ENCODE measurements around the gene WDR41. TPM values are rescaled to one million over a fixed set of nuclear protein-coding genes. Genes with fewer than 3 reads are reported as not detected.
"Not testable (repeated sequence)": the region's sequence is repeated elsewhere in the genome, so short reads cannot be mapped to it uniquely, and the experiment has no call there.

WDR41 gene, protein sequence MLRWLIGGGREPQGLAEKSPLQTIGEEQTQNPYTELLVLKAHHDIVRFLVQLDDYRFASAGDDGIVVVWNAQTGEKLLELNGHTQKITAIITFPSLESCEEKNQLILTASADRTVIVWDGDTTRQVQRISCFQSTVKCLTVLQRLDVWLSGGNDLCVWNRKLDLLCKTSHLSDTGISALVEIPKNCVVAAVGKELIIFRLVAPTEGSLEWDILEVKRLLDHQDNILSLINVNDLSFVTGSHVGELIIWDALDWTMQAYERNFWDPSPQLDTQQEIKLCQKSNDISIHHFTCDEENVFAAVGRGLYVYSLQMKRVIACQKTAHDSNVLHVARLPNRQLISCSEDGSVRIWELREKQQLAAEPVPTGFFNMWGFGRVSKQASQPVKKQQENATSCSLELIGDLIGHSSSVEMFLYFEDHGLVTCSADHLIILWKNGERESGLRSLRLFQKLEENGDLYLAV
- 66.9 and 69.4 TPM in 2 replicates for total RNA-seq

DNA sequence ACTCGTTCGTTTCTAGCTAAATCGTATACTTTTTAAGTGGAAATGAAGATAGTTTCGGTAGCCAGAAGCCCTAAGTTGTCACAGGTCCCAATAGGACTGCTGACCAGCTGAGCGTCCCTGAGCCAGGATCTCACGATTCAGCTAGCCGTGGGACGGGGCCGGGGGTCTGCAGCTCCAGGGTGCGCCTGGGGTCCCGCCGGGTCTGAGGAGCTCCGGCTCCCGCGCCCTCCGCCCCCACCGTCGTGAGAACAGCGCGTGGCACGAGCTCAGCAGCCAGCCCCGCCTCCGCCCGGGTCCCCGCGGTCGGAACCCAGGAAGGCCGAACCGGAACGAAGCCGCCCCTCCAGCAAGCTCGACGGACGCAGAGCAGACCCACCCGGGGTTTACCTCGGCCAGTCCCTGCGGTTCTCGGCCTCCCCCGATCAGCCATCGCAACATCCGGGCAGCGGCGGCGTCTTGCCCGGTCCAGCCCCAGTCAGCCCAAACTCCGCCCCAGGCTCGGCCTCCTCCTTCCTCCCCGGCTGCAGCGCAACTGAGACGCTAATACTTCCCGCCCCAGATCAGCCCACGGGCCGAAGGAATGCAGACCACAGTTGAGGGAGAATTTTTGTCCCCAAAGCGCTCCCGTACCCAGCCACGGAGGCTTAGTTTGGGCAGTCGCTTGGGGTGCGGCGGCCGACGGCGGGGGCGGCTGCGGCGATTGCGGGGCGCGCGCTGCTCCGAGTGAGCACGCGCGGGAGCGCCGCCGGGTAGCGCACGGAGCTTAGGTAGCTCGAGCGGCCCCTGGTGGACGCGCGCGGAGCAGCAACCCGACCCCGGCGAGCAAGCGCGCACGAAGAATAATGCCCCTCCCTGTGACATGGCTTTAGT is at the start of gene WDR41:
TSS of gene WDR41 (minus strand) at position 534 of the 870 bp plus-strand sequence. CDS start at position 438, 96 bp downstream.
- DNase-seq: peak; percentile 96

DNA sequence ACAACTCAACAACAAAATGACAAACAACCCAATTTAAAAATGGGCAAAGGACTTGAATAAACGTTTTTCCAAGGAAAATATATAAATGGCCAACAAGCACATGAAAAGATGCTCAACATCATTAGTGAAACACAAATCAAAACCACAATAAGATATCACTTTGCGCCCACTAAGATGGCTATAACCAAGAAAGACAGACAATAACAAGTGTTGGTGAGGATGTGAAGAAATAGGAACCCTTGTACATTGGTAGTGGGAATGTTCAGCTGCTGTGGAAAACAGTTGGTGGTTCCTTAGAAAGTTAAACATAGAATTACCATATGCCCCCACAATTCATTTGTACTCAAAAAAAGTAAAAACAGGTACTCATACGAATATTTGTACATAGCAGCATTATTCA is 39.2 kb upstream of the WDR41 start:
- DNase-seq: no peak

DNA sequence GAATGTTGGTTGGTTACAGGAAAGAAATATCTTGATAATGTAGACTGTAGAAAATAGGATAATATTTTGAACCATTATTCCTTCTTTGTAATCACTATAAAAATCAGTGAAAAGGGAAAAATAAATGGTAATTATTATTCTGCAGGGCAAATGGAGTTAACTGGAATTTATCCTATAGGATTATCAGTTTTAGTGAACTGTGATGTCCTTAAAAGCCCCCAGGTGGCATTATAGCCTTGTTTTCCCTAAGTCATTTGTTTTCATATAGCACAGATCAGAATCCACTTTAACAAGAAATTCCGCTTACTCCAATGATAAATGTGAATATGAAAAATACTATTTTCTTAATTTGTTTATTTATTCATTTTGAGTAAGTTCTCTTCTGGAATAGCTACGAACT is 26.2 kb upstream of the WDR41 start:
- peak; percentile 31 for DNase-seq

DNA sequence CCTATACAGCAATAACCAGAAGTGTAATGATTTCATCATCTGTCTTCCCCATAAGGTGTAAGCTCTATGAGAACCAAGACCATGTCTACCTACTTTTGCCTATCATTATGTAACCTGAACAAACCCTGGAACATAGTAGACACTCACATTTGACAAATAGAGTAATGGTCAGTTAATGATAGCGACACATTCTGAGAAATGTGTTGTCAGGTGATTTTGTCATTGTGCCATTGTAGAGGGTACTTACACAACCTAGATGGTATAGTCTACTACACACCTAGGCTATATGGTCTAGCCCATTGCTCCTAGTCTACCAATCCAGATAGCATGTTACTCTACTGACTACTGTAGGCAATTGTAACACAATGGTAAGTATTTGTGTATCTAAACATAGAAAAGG is 22.3 kb upstream of the WDR41 start:
- no peak for DNase-seq

DNA sequence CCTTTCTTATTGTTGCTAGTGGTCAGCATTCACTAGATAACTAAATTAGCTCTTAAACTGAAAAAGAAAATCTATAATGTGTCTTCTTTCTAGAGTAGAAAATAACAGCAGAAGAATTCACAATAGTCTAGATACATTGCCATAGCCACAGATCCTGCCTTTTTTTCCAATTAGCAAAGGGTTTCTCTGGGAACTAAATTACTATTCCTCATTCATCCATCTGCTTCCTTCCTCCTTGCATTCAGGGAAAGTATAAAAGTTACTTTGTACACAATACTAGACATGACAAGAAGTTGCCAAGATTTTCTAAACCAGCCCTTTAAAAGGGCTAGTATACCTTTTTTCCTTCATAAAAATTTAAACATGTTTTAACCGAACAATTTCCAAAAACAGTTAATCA is 21.2 kb upstream of the WDR41 start:
- DNase-seq: no peak

DNA sequence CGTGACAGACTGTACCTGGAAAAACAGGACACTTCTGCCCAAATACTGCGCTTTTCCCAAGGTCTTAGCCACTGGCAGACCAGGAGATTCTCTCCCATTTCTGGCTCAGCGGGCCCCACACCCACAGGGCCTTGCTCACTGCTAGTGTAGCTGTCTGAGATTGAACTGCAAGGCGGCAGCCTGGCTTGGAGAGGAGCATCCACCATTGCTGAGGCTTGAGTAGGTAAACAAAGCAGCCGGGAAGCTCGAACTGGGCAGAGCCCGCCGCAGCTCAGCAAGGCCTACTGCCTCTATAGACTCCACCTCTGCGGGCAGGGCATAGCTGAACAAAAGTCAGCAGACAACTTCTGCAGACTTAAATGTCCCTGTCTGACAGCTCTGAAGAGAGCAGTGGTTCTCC is 9.0 kb upstream of the WDR41 start:
- DNase-seq: not testable (repeated sequence)

DNA sequence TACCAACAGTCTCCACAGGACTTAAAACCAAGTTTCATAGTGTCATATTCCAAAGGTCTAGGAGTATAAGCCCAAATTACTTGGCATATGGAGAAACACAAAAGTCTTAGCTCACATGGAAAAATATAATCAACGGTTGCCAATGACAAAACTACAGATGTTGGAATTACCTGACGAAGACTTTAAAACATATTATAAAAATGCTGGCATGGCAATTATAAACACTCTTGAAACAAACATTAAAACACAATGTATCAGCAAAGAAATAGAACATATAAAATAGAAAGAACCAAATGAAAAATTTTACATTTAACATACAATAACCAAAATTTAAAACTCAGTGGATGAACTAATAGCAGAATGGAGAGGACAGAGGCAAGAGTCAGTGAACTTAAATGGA is 7.9 kb upstream of the WDR41 start:
- DNase-seq: no peak

DNA sequence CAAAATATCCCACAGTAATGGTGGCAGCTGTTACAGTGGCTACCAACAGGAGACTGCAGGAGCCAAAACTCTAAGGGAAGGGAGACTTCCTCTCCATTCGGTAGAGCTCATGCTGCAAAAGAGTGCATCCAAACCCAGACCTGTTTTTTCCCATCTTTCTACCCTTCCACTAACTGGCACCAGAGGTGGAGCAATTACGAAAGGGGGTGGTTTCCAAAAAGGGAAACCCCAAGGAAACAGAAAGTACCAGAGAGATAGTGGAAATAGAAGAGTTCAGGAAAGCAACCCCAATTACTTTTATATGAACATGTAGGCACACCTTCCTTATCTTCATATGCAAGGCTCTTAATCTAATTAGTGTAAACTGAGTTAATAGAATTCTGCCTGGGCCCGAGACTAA is 7.3 kb upstream of the WDR41 start:
- no peak for DNase-seq

DNA sequence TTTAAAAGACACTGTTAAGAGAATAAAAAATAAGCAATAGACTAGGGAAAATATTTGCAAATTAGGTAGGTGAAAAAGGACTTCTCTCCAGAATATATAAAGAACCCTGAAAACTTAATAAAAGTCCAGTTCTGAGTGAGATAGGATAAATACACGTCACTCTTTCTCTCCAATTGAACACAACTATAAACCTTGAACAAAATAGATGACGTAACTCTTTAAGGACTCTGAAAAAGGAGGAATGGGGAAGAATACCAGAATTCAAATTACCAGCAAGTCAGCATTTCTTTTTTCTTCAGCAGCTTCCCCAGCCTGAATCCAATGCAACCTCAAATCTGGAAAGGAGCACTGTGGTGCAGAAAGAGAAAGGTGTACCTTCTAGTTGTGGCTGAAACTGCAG is 6.8 kb upstream of the WDR41 start:
- DNase-seq: no peak

DNA sequence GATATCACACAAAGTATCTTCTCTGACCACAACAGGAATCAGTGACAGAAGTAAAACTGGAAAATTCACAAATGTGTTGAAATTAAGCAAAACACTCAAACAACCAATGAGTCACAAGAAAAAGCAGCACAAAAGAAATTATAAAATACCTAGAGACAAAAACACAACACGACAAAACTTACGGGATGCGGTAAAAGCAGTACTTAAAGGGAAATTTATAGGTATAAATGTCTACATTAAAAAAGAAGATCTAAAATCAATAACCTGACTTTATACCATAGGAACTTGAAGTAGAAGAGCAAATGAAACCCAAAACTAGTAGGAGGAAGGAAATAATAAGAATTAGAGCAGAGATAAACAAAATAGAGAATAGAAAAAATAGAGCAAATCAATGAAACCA is 2.8 kb upstream of the WDR41 start:
- DNase-seq: no peak

DNA sequence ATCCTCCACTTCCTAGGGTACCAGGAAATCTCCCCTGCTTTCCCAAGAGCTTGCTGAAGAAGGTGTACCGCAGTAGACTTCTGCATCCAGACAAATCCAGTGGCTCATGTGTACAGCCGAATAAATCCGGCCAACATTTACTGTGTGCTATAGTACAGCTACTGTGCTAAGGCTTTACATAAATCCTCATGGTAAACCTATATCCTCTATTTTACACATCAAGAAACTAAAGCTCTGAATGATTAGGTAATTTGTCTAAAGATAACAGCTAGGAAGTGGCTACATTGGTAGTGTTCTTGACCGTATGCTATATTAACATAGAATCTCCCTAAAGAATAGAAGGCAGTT is 511 bp upstream of the WDR41 start:
- no peak for DNase-seq

DNA sequence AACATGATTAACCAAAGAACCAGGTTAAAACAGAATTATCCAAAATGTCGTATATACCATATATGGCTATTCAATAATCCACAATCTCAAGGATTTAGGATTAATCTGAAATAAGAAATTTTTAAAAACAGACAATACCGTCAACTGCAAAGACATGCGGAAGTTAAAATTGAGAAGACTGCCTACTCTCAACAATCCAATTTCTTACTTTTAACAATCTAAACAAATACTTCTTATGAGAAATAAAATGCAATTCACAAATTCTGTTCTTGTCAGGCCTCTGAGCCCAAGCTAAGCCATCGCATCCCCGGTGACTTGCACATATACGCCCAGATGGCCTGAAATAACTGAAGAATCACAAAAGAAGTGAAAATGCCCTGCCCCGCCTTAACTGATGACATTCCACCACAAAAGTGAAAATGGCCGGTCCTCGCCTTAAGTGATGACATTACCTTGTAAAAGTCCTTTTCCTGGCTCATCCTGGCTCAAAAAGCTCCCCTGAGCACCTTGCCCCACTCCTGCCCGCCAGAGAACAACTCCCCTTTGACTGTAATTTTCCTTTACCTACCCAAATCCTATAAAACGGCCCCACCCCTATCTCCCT is 1.3 kb downstream of the WDR41 start:
- DNase-seq: peak; percentile 42

DNA sequence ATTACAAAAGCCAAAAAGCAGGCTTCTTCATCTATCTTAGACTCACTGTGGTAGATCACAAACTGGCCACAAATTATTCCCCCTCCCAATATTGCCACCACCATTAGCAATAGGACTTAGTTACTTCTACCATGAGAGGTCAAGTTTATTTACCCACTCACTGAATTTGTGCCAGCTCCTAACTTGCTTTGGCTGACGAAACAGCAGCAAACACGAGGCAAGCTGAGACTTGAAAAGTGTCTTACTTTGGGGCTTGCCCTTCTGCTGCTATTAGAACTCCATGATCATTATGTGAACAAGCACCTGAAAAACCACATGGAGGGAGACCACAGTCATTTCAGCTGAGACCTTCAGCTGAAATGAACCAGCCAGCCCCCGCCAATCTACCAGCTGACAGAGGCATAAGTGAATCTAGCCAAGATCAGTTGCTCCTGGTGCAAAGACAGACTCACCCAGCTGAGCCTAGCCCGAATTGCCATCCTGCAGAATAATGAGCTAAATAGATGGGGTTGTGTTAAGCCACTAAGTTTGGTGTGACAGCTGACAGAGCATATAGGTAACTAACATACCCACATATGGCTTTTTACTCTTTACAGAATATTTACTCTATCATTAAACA is 5.7 kb downstream of the WDR41 start:
- DNase-seq: no peak

DNA sequence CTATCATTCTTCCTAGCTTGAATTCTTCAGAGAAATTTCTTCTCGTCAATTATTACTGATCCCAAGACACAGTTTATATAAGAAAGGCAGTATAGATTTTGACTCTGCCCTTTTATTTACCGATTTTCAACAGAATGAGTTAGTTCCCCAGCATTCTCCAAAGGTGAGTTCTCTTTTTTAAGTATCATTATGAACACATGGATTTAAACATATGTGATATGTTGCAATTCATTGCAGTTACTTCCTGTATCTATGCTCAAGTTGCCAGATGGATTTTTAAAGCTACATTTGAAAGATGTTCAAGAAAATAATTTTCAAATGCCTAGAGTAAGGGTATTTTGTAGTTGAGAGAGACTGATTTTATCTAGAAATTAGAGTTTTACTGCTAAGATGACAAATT is 8.4 kb downstream of the WDR41 start:
- no peak for DNase-seq

DNA sequence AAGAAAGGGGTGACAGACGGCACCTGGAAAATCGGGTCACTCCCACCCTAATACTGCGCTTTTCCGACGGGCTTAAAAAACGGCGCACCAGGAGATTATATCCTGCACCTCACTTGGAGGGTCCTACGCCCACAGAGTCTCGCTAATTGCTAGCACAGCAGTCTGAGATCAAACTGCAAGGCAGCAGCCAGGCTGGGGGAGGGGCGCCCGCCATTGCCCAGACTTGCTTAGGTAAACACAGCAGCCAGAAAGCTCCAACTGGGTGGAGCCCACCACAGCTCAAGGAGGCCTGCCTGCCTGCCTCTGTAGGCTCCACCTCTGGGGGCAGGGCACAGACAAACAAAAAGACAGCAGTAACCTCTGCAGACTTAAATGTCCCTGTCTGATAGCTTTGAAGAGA is 17.1 kb downstream of the WDR41 start:
- DNase-seq: not testable (repeated sequence)

DNA sequence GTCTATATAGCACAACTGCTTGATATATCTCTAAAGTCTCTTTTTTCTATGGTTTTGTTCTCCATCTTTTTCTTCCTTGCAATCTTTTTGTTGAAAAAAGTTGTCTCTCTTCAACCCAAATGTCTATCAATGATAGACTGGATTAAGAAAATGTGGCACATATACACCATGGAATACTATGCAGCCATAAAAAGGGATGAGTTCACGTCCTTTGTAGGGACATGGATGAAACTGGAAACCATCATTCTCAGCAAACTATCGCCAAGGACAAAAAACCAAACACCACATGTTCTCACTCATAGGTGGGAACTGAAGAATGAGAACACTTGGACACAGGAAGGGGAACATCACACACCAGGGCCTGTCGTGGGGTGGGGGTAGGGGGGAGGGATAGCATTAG is 23.2 kb downstream of the WDR41 start:
- not testable (repeated sequence) for DNase-seq

DNA sequence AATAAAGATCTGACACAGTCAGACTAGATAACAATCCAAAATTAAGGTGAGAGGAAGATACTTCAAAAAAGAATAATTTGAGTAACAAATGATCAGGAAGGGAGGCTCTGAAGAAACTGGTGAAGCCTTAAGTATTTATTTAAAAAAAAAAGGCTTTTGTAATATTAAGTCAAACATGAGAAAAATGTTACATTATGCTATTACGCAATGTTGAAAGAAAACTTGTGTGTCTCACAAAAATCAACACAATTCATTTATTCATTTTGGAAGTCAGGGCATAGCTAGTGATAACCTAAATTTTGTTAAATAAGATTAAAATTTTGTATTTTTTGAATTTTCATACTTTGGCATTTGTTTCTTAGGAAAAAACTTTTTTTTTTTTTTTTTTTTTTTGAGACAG is 28.2 kb downstream of the WDR41 start:
- no peak for DNase-seq

DNA sequence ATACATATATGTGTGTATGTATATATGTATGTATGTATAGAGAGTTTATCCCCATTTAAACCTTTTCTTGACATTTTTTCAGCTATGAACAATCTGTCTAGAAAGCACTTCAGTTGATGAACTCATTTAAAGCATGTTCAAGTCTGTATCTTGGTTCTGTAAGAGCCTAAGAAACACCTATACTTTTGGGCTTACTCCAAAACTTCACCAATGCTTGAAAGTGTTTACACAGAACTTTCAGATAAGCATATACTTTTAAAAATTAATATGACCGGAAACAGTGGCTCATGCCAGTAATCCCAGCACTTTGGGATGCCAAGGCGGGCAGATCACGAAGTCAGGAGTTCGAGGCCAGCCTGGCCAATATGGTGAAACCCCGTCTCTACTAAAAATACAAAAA is 30.8 kb downstream of the WDR41 start:
- no peak for DNase-seq

DNA sequence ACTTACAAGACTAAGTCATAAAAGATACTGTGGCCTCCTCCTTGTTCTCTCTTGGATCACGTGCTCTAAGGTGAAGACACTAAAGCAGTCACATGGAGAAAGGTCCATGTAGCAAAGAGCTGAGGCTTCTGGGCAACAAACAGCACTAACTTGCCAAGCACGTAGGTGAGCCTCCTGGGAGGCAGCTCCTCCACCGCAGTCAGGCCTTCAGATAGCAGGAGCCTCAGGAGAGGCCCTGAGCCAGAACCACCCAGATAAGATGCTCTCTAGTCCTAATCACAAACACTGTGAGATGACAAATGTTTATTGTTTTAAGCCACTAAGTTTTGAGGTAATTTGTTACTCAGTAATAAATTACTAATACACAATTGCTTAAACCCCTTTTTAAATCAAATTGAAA is 38.0 kb downstream of the WDR41 start:
- no peak for DNase-seq

DNA sequence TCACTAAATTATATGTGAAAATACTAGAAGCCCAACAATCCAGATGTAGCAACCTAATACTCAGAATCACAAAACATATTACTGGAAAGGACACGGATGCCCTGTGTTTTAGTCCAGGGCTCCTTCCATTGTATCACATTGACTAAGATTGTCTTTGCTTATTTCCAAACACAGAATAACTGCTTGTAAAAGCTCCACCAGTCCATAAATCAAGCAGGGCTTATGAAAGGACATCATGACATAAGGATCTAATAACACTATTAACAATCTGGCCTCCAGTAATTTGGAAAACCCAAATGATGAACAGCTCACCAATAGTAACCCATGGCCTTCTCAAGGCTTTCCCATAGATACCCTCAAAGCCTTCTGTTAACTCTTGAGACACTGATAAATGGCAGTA is 39.8 kb downstream of the WDR41 start:
- DNase-seq: no peak

DNA sequence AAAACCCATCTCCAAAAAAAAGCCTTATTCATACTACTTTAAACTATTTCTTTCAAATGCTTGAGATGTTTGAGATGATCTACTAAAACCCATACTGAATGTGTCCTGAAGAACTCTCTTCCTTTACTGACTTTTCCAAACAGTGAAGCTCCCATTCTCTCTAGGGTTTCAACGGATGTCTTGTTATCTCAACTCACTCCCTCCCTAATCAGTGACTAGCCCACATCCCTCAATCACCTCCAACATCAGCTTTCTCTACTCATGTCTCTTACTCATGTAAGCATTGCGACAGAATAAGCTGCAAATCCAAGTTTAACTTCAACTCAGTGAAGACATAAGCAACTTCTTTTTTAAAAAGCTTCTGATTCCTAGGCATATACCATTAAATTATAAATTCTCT is 42.1 kb downstream of the WDR41 start:
- no peak for DNase-seq

DNA sequence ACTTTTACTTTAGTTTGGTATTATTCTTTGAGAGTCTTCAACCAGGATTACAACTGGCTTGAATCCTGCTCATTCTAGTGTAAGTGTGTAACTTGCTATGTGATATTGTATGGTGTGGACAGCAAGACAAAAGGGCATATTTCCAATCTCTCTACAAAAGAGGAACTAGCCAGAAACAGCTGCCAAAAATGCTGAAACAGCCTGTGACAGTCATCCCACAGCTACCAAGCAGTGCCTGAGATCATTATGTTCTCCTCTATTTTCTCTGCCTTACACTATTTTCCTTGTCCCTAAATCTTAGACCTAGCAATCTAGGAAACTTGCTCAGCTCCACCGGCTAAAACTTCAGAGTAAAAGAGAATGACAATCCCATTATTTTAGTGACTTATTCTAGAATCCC is 42.8 kb downstream of the WDR41 start:
- no peak for DNase-seq

DNA sequence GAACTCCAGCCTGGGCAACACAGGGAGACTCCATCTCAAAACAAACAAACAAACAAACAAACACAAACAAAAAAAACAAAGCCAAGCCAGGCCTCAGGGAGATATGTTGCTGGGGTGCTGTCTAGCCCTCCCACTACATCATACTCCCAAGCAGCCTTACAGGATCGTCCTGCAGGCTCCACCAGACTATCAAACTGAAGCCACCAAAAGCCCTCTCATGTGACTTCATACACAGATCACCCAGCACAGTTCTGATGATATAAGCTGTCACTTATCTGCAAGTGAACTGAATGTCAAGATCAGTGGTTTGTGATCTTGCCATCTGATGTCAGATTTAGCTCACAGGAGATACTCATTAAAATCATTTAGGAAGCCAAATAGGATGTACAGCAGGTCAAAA is 43.3 kb downstream of the WDR41 start:
- DNase-seq: no peak
